HEK293 (cell line): ENCODE measurements around the gene LVRN.

Source experiments
- CTCF ChIA-PET: fragments of 350-600 bp; formaldehyde crosslinking; extraction: SDS; loops from one replicate; lab custom pipeline; 2021; ENCODE audit warnings: antibody characterized with exemption; lab: Yijun Ruan, JAX
- POLR2A ChIA-PET: fragments of 300-600 bp; formaldehyde crosslinking; extraction: SDS; loops from one replicate; lab custom pipeline; 2020; ENCODE audit warnings: antibody characterized with exemption, inconsistent platforms; lab: Yijun Ruan, JAX
- H3K27ac ChIP-seq: fragments of 200-500 bp; sonication (Bioruptor generic); 2 replicates; pipeline ENCODE4 v1.5.1; 2014; ENCODE audit warnings: low read depth, low read length, control low read depth, inconsistent platforms; ENCODE audit errors: extremely low read depth
- H3K36me3 ChIP-seq, 2 experiments: fragments of 200-500 bp in 1 of 2; sonication (Bioruptor generic) in 1 of 2; 1 replicate in 1 of 2; 2 replicates in 1 of 2; pipeline ENCODE4 v1.5.1; 2014 to 2017; ENCODE audit warnings: inconsistent platforms in 2 of 2, low read length in 2 of 2; ENCODE audit not compliant: control insufficient read depth in 2 of 2, insufficient read depth in 1 of 2
- H3K4me1 ChIP-seq: fragments of 200-500 bp; sonication (Bioruptor generic); 2 replicates; pipeline ENCODE4 v1.5.1; 2014; ENCODE audit warnings: mild to moderate bottlenecking, low read length, inconsistent platforms; ENCODE audit not compliant: control insufficient read depth, insufficient read depth
- H3K4me3 ChIP-seq: 2 replicates; pipeline ENCODE4 v1.5.1; 2011; ENCODE audit warnings: low read depth, mild to moderate bottlenecking, control low read depth, low read length, moderate library complexity
- H3K9me3 ChIP-seq: fragments of 200-500 bp; sonication (Bioruptor generic); 2 replicates; pipeline ENCODE4 v1.5.1; 2014; ENCODE audit warnings: low read depth, low read length, inconsistent platforms; ENCODE audit not compliant: control insufficient read depth, insufficient read depth
- KLF10 ChIP-seq: fragments of 450-650 bp; IDR thresholded peaks from 2 replicates; pipeline ENCODE4 v1.5.1; 2018; ENCODE audit warnings: missing biosample characterization, mild to moderate bottlenecking, missing genetic modification characterization
- PBX3 ChIP-seq: sonication (generic); formaldehyde crosslinking; IDR thresholded peaks from 2 replicates; pipeline ENCODE4 v1.8.1; 2022; ENCODE audit warnings: mild to moderate bottlenecking, moderate library complexity, missing genetic modification reagents
- PRDM6 ChIP-seq: fragments of 450-650 bp; formaldehyde crosslinking; IDR thresholded peaks from 2 replicates; pipeline ENCODE4 v1.5.1; 2017; ENCODE audit warnings: missing biosample characterization, missing genetic modification characterization
- SP2 ChIP-seq: fragments of 450-650 bp; formaldehyde crosslinking; IDR thresholded peaks from 2 replicates; pipeline ENCODE4 v1.5.1; 2016; ENCODE audit warnings: missing biosample characterization, missing genetic modification characterization
- ZBTB7A ChIP-seq: fragments of 450-650 bp; formaldehyde crosslinking; IDR thresholded peaks from 2 replicates; pipeline ENCODE4 v1.5.1; 2016; ENCODE audit warnings: low read depth, missing biosample characterization, missing genetic modification characterization
- ZNF112 ChIP-seq: fragments of 450-650 bp; formaldehyde crosslinking; IDR thresholded peaks from 2 replicates; pipeline ENCODE4 v1.5.0; 2017; ENCODE audit warnings: missing biosample characterization, missing genetic modification characterization
- ZNF140 ChIP-seq: fragments of 450-650 bp; formaldehyde crosslinking; IDR thresholded peaks from 2 replicates; pipeline ENCODE4 v1.5.1; 2016; ENCODE audit warnings: missing biosample characterization, missing genetic modification characterization
- ZNF146 ChIP-seq: fragments of 450-650 bp; formaldehyde crosslinking; IDR thresholded peaks from 2 replicates; pipeline ENCODE4 v1.5.1; 2016; ENCODE audit warnings: missing biosample characterization, missing genetic modification characterization
- ZNF16 ChIP-seq: fragments of 450-650 bp; formaldehyde crosslinking; IDR thresholded peaks from 2 replicates; pipeline ENCODE4 v1.5.1; 2016; ENCODE audit warnings: low read depth, missing biosample characterization, missing genetic modification characterization
- ZNF18 ChIP-seq: fragments of 450-650 bp; formaldehyde crosslinking; IDR thresholded peaks from 2 replicates; pipeline ENCODE4 v1.5.1; 2016; ENCODE audit warnings: missing biosample characterization, missing genetic modification characterization
- ZNF202 ChIP-seq: fragments of 450-650 bp; formaldehyde crosslinking; IDR thresholded peaks from 2 replicates; pipeline ENCODE4 v1.5.1; 2016; ENCODE audit warnings: missing biosample characterization, missing genetic modification characterization, borderline replicate concordance
- ZNF23 ChIP-seq: fragments of 450-650 bp; formaldehyde crosslinking; IDR thresholded peaks from 2 replicates; pipeline ENCODE4 v1.5.1; 2016; ENCODE audit warnings: missing biosample characterization, missing genetic modification characterization, borderline replicate concordance
- ZNF426 ChIP-seq: fragments of 450-650 bp; formaldehyde crosslinking; IDR thresholded peaks from 2 replicates; pipeline ENCODE4 v1.5.1; 2017; ENCODE audit warnings: missing biosample characterization, missing genetic modification characterization, mild to moderate bottlenecking, inconsistent platforms, moderate library complexity
- ZNF433 ChIP-seq: fragments of 450-650 bp; formaldehyde crosslinking; IDR thresholded peaks from 2 replicates; pipeline ENCODE4 v1.5.1; 2016; ENCODE audit warnings: missing biosample characterization, missing genetic modification characterization, low read depth
- ZNF488 ChIP-seq: fragments of 450-650 bp; formaldehyde crosslinking; IDR thresholded peaks from 2 replicates; pipeline ENCODE4 v1.5.1; 2016; ENCODE audit warnings: missing biosample characterization, missing genetic modification characterization
- ZNF521 ChIP-seq: fragments of 450-650 bp; formaldehyde crosslinking; IDR thresholded peaks from 2 replicates; pipeline ENCODE4 v1.5.1; 2017; ENCODE audit warnings: missing biosample characterization, mild to moderate bottlenecking, missing genetic modification characterization
- ZNF645 ChIP-seq: fragments of 450-650 bp; formaldehyde crosslinking; IDR thresholded peaks from 2 replicates; pipeline ENCODE4; 2016; ENCODE audit warnings: missing biosample characterization, missing genetic modification characterization
- ZNF707 ChIP-seq: fragments of 450-650 bp; formaldehyde crosslinking; IDR thresholded peaks from 2 replicates; pipeline ENCODE4 v1.5.1; 2016; ENCODE audit warnings: missing biosample characterization, missing genetic modification characterization
- ZNF785 ChIP-seq: fragments of 450-650 bp; formaldehyde crosslinking; IDR thresholded peaks from 2 replicates; pipeline ENCODE4 v1.5.1; 2016; ENCODE audit warnings: missing biosample characterization, missing genetic modification characterization
- ZSCAN5A ChIP-seq: fragments of 450-650 bp; formaldehyde crosslinking; IDR thresholded peaks from 2 replicates; pipeline ENCODE4 v1.5.1; 2016; ENCODE audit warnings: missing biosample characterization, missing genetic modification characterization
- TF ChIP-seq, protein P1 (sequence below): fragments of 450-650 bp; formaldehyde crosslinking; IDR thresholded peaks from 2 replicates; pipeline ENCODE4 v1.5.0; 2017; ENCODE audit warnings: missing biosample characterization, missing genetic modification characterization, borderline replicate concordance

Gene LVRN

GRCh38 chr5:115995351-115995750 lies 33.1 kb downstream of the LVRN start:
- CTCF ChIA-PET: no interaction called here

DNA sequence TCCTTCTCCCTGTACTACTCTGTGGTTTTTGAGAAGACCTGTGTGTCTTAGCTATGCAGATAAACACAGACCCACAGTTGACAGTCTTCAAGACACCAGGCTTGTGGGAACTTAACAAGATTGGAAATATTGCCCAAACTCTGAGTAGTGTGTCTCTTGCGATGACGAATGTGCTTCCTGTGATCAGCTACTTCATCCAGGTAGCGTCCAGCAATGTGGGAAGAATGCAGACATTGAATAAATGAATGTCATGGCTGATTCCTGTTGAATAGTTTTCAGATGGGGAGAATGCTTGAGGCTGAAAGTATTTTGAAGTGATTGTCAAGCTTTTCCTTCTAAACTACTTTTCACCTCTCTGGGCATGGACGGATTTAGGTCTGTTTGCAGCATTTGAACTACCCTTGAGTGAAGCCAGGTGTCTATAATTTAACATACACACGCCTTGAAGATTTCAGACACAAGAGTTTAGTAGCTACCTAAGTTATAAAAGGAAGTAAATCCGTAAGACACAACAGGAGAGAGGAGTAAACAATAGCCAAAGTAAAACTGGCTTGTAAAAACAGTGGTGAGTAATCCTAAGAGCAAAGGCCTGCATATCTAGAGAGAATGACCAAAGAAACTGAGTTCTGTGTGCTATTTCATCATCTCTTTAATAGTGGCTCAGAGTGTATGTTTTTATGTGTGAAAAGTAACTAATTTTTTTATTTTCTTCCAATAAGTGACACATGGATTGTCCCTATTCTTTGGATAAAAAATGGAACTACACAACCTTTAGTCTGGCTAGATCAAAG lies 40.0 kb downstream of the LVRN start:
- Histone ChIP-seq H3K27ac (no peak overlapping the region), H3K9me3 (no peaks in the 10 kb centered on the region), H3K4me3 (no peak overlapping the region), H3K36me3 (no peaks in the 10 kb centered on the region), H3K4me1 (no peaks in the 10 kb centered on the region)
- TF ChIP-seq ZNF645 (tag by site-specific recombination): no peak
- TF ChIP-seq ZNF785: no peak
- POLR2A ChIA-PET: no interaction called here
- CTCF ChIA-PET: no interaction called here

More at GRCh38 chr5:115995351-115995750, 33.1 kb downstream of the LVRN start:
- H3K27ac ChIP-seq: no peak overlapping the region
- H3K9me3 ChIP-seq: no peaks in the 10 kb centered on the region
- H3K4me1 ChIP-seq: no peaks in the 10 kb centered on the region
- H3K4me3 ChIP-seq: no peak overlapping the region
- TF ChIP-seq ZNF433 (tag by site-specific recombination): no peak
- no peak for TF ChIP-seq ZBTB7A (tag by site-specific recombination)
- TF ChIP-seq ZNF18: no peak
- TF ChIP-seq ZNF16 (tag by site-specific recombination): no peak
- TF ChIP-seq ZNF23 (tag by site-specific recombination): no peak
- TF ChIP-seq PRDM6 (tag by site-specific recombination): no peak
- no peak for TF ChIP-seq ZNF521 (tag by site-specific recombination)
- no peak for TF ChIP-seq ZNF140
- no peak for TF ChIP-seq PBX3
- no peak for TF ChIP-seq ZNF146 (tag by site-specific recombination)
- TF ChIP-seq ZNF426 (tag by site-specific recombination): no peak
- TF ChIP-seq ZNF707 (tag by site-specific recombination): no peak
- TF ChIP-seq, all 188 proteins: peak for 0
- POLR2A ChIA-PET: no interaction called here
- no peaks in the 10 kb centered on the region for H3K36me3 ChIP-seq

DNA sequence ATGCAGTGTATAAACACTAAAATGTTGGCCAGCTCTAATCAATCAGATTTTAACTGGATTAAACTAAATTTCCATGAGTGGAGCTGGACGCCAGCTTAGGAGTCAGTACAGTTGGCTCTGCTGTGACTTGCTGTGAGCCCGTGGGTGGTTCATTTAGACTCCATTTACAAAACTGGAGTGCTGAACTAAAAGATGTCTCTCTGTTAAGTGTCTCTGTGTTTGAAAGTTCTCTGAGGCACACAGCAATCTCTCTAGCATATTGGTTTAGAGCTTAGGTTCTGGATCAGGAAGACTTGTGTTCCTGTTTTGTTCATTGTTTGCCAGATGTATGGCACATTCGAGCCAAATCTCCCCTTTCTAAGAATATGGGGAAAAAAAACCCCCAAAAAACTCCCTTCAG lies 42.0 kb downstream of the LVRN start:
- no peak overlapping the region for H3K27ac ChIP-seq
- no peak overlapping the region for H3K4me3 ChIP-seq
- no peaks in the 10 kb centered on the region for H3K36me3 ChIP-seq
- ChIA-PET CTCF (no interaction called here), POLR2A (no interaction called here)
- H3K4me1 ChIP-seq: no peaks in the 10 kb centered on the region
- H3K9me3 ChIP-seq: no peaks in the 10 kb centered on the region
- TF ChIP-seq ZSCAN5A (tag by site-specific recombination): no peak
- no peak for TF ChIP-seq KLF10 (tag by site-specific recombination)
- TF ChIP-seq, protein P1, sequence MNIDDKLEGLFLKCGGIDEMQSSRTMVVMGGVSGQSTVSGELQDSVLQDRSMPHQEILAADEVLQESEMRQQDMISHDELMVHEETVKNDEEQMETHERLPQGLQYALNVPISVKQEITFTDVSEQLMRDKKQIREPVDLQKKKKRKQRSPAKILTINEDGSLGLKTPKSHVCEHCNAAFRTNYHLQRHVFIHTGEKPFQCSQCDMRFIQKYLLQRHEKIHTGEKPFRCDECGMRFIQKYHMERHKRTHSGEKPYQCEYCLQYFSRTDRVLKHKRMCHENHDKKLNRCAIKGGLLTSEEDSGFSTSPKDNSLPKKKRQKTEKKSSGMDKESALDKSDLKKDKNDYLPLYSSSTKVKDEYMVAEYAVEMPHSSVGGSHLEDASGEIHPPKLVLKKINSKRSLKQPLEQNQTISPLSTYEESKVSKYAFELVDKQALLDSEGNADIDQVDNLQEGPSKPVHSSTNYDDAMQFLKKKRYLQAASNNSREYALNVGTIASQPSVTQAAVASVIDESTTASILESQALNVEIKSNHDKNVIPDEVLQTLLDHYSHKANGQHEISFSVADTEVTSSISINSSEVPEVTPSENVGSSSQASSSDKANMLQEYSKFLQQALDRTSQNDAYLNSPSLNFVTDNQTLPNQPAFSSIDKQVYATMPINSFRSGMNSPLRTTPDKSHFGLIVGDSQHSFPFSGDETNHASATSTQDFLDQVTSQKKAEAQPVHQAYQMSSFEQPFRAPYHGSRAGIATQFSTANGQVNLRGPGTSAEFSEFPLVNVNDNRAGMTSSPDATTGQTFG (tag by site-specific recombination): no peak
- no peak for TF ChIP-seq ZNF488 (tag by site-specific recombination)
- no peak for TF ChIP-seq SP2
- TF ChIP-seq ZNF202: no peak
- no peak for TF ChIP-seq ZNF112 (tag by site-specific recombination)
